ENCODE measurements around the gene HDAC4.

HDAC4 gene

DNA sequence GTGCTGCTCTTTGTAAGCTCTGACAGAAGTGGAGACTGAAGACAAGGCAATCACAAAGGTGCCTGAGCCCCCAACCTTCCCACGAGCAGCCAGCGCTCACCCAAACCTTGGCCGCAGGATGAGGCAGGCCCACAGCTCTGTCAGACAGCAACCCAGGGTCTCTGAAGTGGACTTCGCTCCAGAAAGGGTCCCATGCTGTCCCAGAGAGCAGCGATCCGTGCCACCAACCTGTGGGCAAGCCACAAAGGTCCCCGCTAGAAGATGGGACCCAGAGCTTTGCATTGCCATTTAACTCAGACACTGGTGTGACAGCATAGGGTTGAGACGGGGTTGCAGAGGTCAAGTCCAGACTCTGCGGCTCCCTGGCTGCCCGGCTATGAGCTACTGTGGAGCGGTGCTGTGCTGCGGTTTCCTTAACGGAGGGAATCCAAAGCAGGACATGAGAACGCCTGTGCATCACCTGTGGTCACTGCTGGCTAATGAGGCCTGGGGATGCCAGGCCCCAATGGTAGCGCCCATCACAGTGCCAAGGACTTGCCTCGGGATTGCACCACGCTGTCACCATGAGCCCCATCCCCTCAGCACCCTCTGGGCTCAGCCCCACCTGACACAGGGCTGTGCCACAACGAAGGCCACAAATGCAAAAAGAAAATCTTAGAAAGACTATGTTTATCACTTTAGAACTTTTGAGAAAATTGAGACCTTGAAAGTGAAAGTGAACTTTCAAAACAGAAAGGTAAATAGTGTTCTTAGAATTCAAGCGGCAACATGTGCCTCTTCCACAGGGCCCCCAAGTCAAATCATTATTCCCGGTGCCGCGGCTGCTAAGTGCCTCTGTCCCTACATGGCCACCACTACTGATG, 103.4 kb downstream of the HDAC4 start:
- no peak for DNase-seq (ENCODE audit: low read depth, low spot score)

DNA sequence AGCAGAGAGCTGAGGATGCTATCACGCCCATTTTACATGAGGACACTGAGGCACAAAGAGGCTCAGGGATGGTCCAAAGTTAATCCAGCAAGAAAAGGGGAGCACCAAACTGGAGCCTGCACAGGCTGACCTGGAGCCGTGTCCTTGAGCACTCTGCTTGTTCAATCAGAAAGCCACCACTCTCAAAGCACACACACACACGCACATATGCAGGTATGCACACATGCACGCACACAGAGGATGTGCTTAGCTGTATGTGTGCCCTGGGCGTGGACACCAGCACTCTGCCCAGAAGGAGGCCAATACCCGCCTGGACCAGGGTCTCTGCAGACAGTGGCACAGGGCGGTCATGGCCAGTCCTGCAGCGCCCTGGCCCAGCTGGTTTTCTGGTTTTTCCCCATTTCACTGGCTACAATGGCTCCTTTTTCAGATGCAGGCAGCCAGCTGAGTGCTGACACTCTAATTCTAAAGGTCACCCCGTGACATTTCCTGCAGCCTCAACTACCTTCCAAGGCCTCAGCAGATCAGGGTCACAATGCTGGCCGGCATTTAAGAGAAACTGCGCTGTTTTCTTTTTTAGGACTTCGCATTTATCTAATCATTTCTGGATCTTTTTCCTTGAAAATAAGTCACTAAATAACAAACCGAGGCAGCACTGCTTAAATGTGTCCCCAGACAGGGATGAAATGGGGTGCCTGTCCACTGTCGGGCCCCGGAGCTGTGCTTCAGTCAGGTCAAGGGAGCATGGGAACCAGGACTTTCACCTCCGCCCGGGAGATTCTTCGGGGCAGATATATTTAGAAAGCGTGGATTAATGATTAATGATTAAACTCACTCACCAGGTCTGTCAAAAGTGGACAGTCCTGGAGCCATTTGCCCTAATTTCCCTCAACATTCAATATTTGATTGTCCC, 104.5 kb downstream of the HDAC4 start:
- no peak for DNase-seq (ENCODE audit: low read depth, low spot score)

DNA sequence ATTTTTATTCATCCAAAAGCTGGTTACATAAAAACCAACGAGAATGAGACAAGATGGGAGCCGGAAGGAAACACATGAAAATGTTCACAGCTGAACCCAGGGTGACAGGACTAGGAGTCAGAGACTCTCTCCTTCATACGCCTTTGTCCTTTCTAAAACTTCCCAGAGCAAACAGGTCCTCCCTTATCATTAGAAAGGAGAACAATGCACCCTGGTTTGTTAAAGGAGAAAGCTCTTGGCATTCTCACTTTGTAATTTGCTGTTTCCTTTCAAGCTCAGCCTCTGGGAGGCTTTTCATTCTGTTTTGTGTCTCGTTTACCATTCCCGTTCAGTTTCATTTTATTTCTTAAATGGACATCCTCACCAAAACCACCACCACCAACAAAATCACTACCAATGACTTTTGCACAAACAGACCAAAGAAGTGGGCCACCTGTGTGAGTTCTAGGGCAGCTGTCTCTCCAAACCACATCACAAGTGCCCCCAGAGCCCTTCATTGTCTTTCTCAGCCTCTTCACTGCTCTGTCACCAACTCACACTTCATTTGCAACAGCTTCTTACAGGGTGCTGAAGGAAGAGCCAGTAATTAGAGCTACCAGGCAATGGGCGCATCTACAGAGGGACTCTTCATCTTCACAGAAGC, 105.3 kb downstream of the HDAC4 start:
- no peak for DNase-seq (ENCODE audit: low read depth, low spot score)

DNA sequence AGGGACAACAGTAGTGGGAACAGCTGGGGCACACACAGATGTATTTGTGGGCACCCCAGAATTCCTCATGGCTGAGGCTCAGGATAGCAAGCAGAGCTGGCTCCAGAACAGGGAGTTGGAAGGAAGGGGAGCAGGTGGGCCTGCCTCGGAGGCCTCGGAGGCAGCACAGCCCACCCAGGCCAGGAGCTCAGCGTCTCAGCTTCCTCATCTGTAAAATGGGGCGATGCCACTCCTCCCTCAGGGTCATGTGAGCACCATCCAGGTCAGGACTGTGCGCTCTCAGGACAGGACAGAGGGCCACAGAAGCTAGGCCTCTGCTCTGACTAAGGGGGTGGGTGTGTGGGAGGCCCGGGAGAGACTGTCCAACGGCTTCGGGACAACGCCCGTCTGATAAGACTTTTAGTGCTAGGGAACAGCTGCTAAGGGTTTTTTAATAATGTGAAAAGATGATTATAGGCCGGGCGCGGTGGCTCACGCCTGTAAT, 106.2 kb downstream of the HDAC4 start:
- DNase-seq (ENCODE audit: low read depth, low spot score) = no peak

DNA sequence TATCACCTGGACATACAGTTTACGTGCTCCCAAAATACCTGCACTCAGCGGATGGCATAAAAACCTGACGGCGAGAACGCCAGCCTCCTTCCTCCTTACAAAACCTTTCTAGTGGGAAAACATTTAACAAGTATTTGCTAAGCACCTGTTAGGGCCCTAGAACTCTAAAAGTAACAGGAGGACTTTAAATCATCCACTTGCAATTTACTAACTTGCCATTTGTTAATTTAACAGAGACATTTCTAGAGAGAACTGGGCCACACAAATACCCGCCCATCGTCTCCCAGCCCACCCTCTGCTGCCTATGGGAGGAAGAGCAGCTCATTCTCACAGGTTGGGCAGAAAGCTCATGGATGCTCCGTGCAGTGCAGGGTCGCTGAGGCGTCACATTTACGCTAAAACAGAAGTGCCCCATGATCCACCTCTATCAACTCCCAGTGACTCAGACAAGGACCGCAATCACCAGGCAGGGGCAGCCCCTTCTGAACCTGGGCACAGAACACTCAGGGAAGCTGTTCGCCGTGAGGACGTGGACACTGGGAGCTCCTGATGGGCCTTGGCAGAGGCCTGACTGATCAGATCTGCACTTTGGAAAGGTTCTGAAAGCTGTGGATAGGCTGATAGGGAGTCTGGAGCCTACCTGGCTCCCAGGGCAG, 106.9 kb downstream of the HDAC4 start:
- no peak for DNase-seq (ENCODE audit: low read depth, low spot score)

DNA sequence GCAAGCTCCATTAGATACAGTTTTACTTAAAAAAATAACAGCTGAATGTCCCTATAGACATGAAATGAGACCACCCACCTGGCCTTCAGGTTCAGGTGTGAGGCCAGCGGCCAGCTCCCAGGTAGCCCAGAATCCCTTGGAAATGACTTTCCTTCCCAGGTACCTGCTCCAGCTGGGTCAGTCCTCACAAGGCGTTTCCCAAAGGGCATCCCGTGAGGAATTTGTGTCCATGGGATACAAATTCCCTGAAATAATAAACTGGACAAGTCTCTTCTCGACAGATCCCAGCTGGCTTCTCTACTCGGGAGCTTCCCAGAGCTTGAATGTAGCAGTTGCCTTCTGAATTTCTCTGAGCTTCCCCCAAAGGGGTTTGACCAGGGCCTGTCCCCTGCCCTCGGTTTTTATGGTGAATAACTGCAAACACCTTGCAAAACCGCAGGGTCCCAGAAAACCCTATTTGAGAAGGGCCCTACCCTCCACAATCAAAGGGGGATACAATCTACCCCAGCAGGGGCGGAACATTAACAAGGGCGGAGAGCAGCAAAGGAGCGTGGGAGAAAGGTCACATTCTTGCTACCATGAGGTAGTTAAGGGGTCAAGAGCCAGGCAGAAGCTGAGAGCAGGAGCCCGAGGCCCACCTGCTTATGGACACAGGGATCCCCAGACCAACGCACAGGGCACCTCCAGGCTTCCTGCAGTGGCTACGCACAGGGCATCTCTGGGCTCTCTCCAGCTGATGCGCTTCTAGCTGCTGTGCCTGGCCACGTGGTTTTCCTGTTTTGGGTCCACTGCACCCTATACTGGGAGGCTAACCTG, 107.7 kb downstream of the HDAC4 start:
- DNase-seq (ENCODE audit: low read depth, low spot score) = no peak

DNA sequence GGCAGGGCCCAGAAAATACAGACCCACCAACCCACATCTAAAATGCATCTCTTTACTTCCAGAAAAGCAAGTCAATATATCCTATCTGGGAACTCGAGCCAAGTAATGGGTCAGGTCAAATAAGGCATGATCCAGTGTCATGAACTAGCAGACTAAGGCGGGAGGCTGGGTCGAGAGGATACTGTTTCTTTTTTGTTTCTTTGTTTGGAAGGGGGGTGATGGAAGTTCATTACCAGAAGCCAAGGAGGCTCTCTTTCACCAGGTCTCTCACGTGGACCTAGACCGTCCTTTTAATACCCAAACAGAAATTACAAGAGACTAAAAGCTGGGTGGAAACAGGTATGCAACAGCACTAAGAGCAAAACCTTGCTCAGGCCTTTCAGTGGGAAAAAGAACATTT, 108.3 kb downstream of the HDAC4 start:
- DNase-seq (ENCODE audit: low read depth, low spot score) = no peak

DNA sequence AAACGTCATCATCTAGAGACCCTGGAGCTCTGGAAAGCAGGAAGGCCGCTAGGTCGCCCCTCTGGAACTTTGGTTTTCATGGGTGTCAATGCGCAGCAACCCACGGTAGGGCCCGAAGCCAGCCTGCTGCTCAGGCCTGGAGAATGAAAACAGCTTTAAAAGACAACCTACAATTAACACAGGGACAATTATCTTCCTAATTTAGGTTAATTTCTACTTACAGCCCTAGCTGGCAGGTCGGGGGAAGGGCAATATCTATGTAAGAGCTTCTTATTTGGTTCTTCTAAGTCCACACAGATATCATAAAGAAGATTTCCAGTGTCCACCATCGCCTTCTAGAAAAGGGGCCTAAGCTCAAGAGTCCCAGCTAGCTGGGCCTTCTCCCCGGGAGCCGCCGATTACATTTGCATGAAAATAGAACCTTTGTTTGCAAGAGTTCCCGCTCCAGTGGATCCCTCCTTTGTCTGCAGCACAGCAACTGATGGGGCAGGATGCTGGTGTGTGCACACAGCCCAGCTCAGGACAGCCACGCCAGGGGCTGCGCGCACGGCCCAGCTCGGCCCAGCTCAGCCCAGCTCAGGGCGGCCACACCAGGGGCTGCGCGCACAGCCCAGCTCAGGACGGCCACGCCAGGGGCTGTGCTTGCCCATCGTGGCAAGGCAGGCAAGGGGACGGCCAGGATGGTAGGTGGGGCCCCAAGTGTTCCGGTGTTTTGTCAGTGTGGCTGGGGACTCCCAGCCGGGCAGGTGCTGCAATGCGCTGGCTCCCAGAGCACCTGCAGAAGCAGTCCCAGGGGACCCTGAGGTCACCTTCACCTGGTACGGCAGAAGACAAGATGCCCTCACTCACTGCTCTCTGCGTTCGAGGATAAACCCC, 109.1 kb downstream of the HDAC4 start:
- no peak for DNase-seq (ENCODE audit: low read depth, low spot score)

DNA sequence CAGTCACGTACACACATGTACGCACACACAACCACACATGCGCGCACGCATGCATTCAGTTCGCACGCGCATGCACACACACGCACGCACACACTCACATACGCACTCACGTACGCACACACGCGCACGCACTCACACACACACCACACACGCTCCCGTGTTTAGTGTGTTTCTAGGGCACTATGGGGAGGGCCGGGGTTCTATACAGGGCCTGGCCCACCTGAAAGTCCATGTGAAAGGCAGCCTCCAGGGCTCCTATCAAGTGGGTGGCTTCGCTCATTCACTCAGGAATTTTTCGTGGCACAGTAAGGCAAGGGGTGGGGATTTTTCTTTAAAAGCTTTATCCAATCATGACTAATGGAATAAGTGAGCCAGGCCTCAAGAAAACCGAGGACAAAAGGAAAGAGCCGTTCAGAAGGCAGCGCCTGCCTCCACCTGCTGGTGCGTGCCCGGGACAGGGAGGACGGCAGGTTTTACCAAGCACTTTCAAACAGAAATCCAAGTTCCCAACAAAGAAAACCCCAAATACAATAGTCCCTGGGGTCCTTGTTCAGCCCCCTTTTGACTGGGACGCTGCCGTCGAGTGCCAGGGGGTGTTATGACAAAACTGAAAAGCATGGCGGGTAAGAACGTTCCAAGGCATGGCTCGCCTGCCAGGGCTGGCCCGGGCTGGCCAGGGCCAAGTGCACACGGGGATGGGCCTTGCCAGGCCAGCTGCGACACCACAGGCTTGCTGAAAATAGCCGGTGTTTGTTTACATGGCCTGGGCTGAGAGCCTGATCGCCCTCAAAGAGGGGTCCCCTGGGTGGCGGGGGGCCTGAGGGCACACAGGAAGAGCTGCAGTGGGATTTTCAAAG, 110.0 kb downstream of the HDAC4 start:
- peak; percentile 55 for DNase-seq (ENCODE audit: low read depth, low spot score)

DNA sequence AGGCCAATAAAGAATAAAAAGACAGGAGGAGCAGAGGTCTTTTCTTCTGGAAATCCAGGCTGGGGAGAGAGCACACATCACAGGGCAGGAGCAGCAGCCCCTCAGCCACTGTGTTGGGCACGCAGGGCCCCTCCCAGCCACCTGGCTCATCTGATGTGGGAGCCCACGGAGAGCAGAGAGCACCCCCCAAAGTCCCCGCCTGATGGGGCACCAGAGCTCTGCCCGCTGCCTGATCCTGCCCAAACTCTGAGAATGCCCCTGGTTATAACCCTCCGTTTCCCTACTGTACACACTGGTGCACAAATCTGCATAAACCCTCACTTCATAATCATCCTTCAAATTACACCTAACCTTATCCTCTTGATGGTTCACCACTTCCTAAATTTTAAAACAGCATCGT, 111.3 kb downstream of the HDAC4 start:
- no peak for DNase-seq (ENCODE audit: low read depth, low spot score)

DNA sequence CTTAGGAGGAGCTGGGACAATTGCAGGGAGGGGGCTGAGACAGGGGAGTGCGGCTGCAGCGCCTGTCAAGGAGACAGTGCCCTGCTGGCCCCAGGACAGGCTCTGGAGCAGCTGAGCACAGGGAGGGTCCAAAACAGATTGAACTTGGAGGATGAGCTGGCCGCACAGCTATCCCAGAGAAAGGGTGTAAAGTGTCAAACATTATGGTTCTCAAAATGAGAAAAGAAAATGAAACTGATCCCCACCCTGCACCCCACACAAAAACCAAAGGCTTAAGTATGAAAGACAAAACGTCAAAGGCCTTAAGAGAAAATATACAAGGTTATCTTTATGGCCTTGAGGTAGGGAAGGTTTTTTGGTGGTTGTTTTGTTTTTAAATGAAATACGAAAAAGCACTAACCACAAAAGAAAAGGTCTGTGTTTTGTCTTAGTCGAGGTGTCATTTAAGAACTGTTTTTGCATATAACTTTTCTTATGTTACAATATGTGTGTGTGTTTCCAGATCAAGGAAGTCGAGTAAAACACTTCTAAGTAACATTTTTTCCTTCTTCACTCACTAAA, 111.8 kb downstream of the HDAC4 start:
- DNase-seq (ENCODE audit: low read depth, low spot score) = no peak

DNA sequence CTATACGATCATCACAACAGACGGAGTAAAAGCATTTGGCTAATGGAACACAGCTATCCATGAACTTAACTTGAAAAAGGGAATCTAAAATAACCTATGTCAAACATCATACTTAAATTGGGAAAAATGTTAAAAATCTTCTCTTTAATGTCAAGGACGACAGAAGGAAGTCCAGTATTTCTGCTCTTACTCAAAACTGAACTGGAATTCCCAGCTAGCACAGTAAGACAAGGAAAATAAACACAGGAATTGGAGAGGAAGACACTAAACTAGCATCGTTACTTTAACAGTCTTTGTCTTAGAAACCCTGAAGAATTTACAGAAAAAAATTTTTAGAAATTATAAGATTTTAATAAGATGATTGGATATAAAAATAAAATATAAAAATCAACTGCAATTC, 112.6 kb downstream of the HDAC4 start:
- DNase-seq (ENCODE audit: low read depth, low spot score) = no peak

DNA sequence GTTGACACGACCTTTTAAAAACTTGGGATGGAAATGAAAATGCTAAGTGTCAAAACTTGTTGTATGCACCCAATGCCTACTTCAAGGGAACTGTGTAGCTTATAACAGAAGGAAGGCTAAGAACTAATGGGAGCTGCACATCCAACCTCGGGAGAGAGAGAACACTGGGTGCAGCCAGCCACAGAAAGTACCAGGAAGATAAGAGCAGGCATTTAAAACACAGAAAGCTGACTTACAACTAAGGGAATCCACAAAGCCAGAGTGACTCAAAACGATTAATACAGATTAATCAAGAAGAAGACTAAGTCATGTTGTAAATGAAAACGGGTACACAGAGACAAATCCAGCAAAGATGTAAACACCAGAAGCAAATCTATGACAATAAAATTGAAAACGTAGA, 113.4 kb downstream of the HDAC4 start:
- no peak for DNase-seq (ENCODE audit: low read depth, low spot score)

DNA sequence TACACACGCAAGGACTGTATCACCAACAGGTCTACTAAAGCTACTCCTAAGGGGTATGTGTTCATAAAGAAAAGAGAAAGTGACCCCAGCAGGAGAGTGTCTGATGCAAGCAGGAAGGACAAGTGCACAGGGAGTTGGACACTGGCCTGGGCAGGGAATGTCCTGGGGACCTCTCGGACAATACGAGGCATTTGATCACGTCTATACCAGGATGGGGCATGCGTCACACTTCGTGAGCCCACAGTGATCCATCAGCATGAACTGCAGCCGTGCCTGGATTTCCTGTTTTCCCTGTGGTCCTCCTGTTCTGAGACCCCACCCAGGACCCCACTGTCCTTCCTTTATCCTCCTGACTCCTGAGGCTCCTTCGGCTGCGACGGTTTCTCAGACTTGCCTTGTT, 113.9 kb downstream of the HDAC4 start:
- DNase-seq (ENCODE audit: low read depth, low spot score) = no peak

DNA sequence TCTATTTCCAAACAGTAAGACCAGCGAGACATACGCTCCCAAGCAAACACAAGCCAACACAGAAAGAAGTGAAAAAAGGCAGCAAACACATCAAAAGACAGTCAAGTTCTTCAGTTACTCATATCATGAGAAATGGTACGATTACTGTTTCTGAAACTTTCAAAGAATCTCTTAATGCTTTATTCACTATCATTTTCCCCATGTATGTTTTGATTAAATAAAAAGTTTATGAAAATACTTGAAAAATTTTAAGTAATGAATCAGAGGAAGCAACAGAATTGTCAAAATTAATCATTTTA, 114.9 kb downstream of the HDAC4 start:
- no peak for DNase-seq (ENCODE audit: low read depth, low spot score)

DNA sequence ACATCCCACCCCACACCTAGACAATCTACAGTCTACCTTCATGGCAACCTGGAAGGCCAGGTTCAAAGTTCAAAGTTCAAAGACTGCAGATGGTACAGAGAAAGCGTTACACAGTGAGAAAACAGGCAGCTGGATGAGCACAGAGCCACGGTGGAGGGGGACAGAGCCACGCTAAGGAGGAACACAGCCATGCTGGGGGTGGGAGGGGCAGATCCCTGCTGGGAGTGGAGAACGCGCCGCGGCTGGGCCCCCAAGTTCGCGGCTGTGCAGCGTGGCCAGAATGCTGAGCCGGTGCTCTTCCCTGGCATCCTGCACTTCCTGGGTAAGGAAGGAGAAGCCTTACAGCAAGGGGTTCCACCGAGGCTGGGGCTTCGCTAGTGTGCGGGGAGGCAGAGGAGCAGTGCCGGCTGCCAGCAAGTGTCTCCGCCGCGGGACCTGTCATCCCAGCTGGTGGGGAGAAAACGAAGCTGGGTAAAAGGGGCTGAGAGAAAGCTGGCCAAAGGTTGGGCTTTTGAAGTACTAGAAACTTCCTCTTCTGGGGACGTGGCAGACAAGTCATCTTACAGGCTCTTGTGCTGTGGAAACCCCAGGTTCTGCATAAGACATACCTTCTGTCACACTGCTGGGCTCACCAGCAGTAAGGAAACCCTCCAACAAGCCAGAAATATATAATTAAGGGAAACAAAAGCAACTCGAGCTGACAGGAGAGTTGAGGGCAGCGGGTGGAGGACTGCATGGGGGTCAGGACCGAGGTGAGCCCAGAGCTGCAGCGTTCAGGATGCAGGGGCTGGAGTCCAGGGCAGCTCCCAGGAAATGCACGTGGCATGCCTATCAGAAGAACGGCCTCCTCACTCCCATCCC, 115.5 kb downstream of the HDAC4 start:
- DNase-seq (ENCODE audit: low read depth, low spot score) = no peak

DNA sequence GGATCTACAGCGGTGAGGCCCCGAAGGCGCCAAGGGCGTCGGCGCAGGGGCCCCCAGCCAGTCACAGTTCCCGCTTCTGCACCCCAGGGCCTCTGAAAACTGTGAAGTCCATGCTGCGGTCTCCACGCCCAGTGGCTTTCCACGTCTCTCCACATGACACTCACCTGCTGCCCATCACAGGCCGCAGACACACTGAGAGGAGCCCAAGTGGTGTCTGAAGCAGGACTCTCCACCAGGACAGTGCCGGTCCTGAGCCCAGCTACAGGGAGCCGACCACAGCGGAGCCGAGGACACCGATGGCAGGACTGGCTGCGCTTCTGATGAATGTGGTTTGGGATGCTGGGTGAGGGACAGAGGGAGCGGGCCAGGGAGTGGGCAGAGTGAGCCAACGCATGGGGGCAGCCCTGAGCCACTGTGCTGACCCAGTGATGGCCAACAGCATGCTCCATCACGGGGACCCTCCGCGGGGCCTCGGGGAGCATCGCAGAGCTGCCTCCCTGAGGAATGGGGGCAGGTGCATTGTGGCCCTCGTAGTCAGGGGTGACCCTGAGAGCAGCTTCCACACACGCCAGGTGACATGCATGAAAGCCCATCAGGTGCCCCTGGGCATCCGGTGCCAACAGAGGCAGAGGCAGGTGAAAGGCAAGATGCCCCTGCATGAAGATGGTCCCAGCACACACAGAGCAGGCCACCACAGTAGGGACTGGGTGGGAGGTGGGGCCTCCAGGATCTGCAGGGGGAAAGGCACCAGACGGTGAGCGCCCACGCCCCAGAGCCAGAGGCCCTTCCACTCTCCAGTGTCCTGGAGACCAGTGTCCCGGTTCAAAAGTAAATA, 116.6 kb downstream of the HDAC4 start:
- no peak for DNase-seq (ENCODE audit: low read depth, low spot score)
